ENCODE measurements around the gene PHF21A. TPM values are rescaled to one million over a fixed set of nuclear protein-coding genes. Genes with fewer than 3 reads are reported as not detected.

The PHF21A gene
- total and polyA plus RNA-seq, 2 of the 13 experiments (the other 11 are each of a cell fraction or from before 2014, with no cell fraction given) = 4.1 to 34.6 TPM

DNA sequence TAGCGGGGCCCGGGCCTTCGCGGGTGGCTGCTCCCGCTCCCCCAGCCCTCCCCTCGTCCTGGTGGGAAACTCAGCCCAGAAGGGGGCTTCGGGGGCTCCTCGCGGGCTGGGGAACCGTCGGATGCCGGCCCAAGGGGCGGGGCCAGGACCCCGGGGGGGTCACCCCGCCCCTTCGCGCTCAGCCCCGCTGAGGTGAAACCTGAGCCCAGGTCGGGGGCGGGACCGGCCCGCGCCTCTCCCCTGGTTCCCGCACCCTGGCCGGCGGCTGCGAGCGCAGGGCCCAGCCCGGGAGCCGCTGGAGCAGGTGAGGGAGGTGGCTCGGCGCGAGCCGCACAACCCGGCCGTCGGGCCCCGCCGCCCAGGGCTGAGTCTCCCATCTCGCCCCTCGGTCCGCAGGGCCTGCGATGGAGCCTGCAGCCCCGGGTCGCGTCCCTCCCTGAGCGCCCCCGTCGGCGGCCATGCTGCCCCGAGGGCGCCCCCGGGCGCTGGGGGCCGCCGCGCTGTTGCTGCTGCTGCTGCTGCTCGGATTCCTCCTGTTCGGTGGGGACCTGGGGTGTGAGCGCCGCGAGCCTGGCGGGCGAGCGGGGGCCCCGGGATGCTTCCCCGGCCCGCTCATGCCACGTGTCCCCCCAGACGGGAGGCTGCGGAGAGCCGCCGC, 198.7 kb downstream of the PHF21A start, which contains the start of gene LARGE2:
TSS of gene LARGE2 (plus strand) at position 232 of the 658 bp plus-strand sequence. CDS start at position 459, 227 bp downstream.
- Histone ChIP-seq H3K79me2 (ENCODE audit: insufficient read depth, low read length) (no peaks in the 10 kb centered on the region), H3K27me3 (ENCODE audit: control insufficient read depth in 1 of 2, insufficient read depth in 2 of 2, low read length in 2 of 2) (peaks cover 0 to 1% of the 10 kb centered on the region in 2 experiments; a peak in 1 of 5 replicates), H3K9ac (ENCODE audit: insufficient read depth, low read depth, low read length) (peak within 1 kb of the TSS; percentile 56), H4K20me1 (ENCODE audit: insufficient read depth, low read length) (no peaks in the 10 kb centered on the region), H3K4me2 (ENCODE audit: low read depth, low read length) (peak within 1 kb of the TSS; percentile 91), H2AFZ (ENCODE audit: low read length) (no peak within 1 kb of the TSS), H3K4me1 (ENCODE audit: insufficient read depth, low read length) (peaks cover 29% of the 10 kb centered on the region), H3K36me3 (replicated peaks in 1 of 2; ENCODE audit: control insufficient read depth in 1 of 2, insufficient read depth in 2 of 2, low read length in 2 of 2) (no peaks in the 10 kb centered on the region; a peak in 1 of 5 replicates), H3K4me3 (replicated peaks in 1 of 3; ENCODE audit: insufficient read depth in 1 of 3, low read depth in 2 of 3, low read length in 3 of 3) (peak within 1 kb of the TSS; percentile 61 to 76 (median 62)), H3K9me3 (ENCODE audit: low read length) (no peaks in the 10 kb centered on the region), H3K27ac (ENCODE audit: extremely low read length, insufficient read depth, low read length) (peak within 1 kb of the TSS; percentile 43)
- no TSS peak for BruUV-seq (replicated peaks)
- ATAC-seq (peak; percentile 50), DNase-seq (ENCODE audit: low spot score) (no peak), FAIRE-seq (no peak)
- in situ Hi-C loops (cut with HindIII; ENCODE audit: extremely low pct_ligation_motif_present, low pct_unique_long_range_greater_than_20kb) = no loop called here
- intact Hi-C loops (cut with micrococcal nuclease; ENCODE audit: unreplicated experiment) = loop anchor here (5.0 kb wide), 1 partner anchor 75 kb away; the partner anchor contains the start of gene CRY2
- POLR2A ChIA-PET = interaction anchor here (1.2 kb wide), 2 partner anchors 8 to 320 kb away, joined by 4 to 5 read pairs; no protein-coding TSS in a partner anchor
- no CpG with 5 or more reads among the region's 73 CpGs for WGBS (ENCODE audit: low lambda C conversion rate)
- CTCF ChIA-PET (ENCODE audit: low intra/inter-chr PET ratio, low total read pairs) = no interaction called here
- TF ChIP-seq ZNF235 (CRISPR knock-in tag; IDR thresholded peaks at IDR 0.05; ENCODE audit: borderline replicate concordance) (peak; percentile 76; the same call in 1 of the 2 replicates), YY1 (IDR thresholded peaks at IDR 0.05; ENCODE audit: insufficient read depth, insufficient replicate concordance, low read depth, low read length) (peak; percentile 73), RBFOX2 (IDR thresholded peaks at IDR 0.05; ENCODE audit: low read depth, low read length) (peak; percentile 73), WIZ (CRISPR knock-in tag; IDR thresholded peaks at IDR 0.05) (0 out of 2 replicates have a peak, but pooled peaks have one; percentile 16), ZNF776 (CRISPR knock-in tag; IDR thresholded peaks at IDR 0.05) (0 out of 2 replicates have a peak, but pooled peaks have one; percentile 53), ARNT2 (CRISPR knock-in tag; IDR thresholded peaks at IDR 0.05; ENCODE audit: low read depth) (peak; percentile 13; the same call in 1 of the 2 replicates), PHF8 (CRISPR knock-in tag; IDR thresholded peaks at IDR 0.05) (peak; percentile 55), TP53 (CRISPR knock-in tag; conservative IDR thresholded peaks at IDR 0.05) (no peak), ZNF121 (CRISPR knock-in tag; IDR thresholded peaks at IDR 0.05) (no peak), ZNF564 (CRISPR knock-in tag; IDR thresholded peaks at IDR 0.05) (peak; percentile 68; the same call in 1 of the 2 replicates), PATZ1 (CRISPR knock-in tag; IDR thresholded peaks at IDR 0.05) (peak; percentile 92), ZSCAN31 (CRISPR knock-in tag; IDR thresholded peaks at IDR 0.05; ENCODE audit: low read depth) (peak; percentile 27; the same call in 1 of the 2 replicates), ZNF883 (CRISPR knock-in tag; IDR thresholded peaks at IDR 0.05; ENCODE audit: not compliant biosample characterization) (peak; percentile 38), SIX1 (CRISPR knock-in tag; IDR thresholded peaks at IDR 0.05; ENCODE audit: borderline replicate concordance) (peak; percentile 71; the same call in 1 of the 2 replicates), SP4 (CRISPR knock-in tag; IDR thresholded peaks at IDR 0.05) (peak; percentile 52), NAIF1 (CRISPR knock-in tag; IDR thresholded peaks at IDR 0.05; ENCODE audit: borderline replicate concordance) (no peak)
- TF ChIP-seq, protein P1, sequence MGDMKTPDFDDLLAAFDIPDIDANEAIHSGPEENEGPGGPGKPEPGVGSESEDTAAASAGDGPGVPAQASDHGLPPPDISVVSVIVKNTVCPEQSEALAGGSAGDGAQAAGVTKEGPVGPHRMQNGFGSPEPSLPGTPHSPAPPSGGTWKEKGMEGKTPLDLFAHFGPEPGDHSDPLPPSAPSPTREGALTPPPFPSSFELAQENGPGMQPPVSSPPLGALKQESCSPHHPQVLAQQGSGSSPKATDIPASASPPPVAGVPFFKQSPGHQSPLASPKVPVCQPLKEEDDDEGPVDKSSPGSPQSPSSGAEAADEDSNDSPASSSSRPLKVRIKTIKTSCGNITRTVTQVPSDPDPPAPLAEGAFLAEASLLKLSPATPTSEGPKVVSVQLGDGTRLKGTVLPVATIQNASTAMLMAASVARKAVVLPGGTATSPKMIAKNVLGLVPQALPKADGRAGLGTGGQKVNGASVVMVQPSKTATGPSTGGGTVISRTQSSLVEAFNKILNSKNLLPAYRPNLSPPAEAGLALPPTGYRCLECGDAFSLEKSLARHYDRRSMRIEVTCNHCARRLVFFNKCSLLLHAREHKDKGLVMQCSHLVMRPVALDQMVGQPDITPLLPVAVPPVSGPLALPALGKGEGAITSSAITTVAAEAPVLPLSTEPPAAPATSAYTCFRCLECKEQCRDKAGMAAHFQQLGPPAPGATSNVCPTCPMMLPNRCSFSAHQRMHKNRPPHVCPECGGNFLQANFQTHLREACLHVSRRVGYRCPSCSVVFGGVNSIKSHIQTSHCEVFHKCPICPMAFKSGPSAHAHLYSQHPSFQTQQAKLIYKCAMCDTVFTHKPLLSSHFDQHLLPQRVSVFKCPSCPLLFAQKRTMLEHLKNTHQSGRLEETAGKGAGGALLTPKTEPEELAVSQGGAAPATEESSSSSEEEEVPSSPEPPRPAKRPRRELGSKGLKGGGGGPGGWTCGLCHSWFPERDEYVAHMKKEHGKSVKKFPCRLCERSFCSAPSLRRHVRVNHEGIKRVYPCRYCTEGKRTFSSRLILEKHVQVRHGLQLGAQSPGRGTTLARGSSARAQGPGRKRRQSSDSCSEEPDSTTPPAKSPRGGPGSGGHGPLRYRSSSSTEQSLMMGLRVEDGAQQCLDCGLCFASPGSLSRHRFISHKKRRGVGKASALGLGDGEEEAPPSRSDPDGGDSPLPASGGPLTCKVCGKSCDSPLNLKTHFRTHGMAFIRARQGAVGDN (CRISPR knock-in tag; IDR thresholded peaks at IDR 0.05) = peak; percentile 34; the same call in 1 of the 2 replicates
- TF ChIP-seq, protein P2, sequence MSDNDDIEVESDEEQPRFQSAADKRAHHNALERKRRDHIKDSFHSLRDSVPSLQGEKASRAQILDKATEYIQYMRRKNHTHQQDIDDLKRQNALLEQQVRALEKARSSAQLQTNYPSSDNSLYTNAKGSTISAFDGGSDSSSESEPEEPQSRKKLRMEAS (IDR thresholded peaks at IDR 0.05) = peak; percentile 19; the same call in 1 of the 2 replicates
